ENCODE measurements around the gene PCDH12. TPM values are rescaled to one million over a fixed set of nuclear protein-coding genes. Genes with fewer than 3 reads are reported as not detected.

Gene PCDH12
- total RNA-seq, 1 experiment from 2014 or later: 0.02 TPM

GRCh38 chr5:141913560-141914198 is 44.3 kb downstream of the PCDH12 start:
- ATAC-seq: no peak
- DNase-seq (ENCODE audit: low read depth, low spot score): no peak
- H3K9ac ChIP-seq (ENCODE audit: low read length): no peak overlapping the region
- no peaks in the 10 kb centered on the region for H3K9me2 ChIP-seq (ENCODE audit: insufficient read depth)
- H3K4me1 ChIP-seq (ENCODE audit: control insufficient read depth in 1 of 2, insufficient read depth in 2 of 2, low read length in 2 of 2): peaks cover 0 to 14% of the 10 kb centered on the region in 2 experiments; a peak in 3 of 4 replicates
- no peaks in the 10 kb centered on the region for H3K9me3 ChIP-seq (ENCODE audit: control insufficient read depth in 1 of 2, insufficient read depth in 1 of 2, low read depth in 1 of 2, low read length in 2 of 2)
- BruUV-seq (replicated peaks): no TSS peak
- no peak overlapping the region for H3K27ac ChIP-seq (ENCODE audit: low read depth, low read length)
- no peaks in the 10 kb centered on the region for H4K20me1 ChIP-seq (ENCODE audit: insufficient read depth)
- ChIA-PET RAD21 (ENCODE audit: low non-redundant PET in 1 of 2, low total read pairs in 2 of 2, uncharacterized antibody in 2 of 2, unreplicated experiment in 2 of 2) (no interaction called here), CTCF (interaction anchor here (1.1 kb wide), 1 partner anchor 10 kb away, joined by 3 read pairs; the partner anchor contains the start of gene DELE1), POLR2A (no interaction called here)
- no peaks in the 10 kb centered on the region for H3K36me3 ChIP-seq (ENCODE audit: control insufficient read depth in 1 of 2, insufficient read depth in 2 of 2, low read length in 2 of 2)
- H3K27me3 ChIP-seq (ENCODE audit: insufficient read depth, low read length): no peaks in the 10 kb centered on the region
- no peak for TF ChIP-seq YY1 (IDR thresholded peaks at IDR 0.05; ENCODE audit: extremely low read depth, insufficient replicate concordance, low read depth, low read length)
- TF ChIP-seq SP1 (IDR thresholded peaks at IDR 0.05; ENCODE audit: low read depth): no peak
- TF ChIP-seq RAD21 (IDR thresholded peaks at IDR 0.05; ENCODE audit: low read depth): no peak
- no peaks in the 10 kb centered on the region for H3K79me2 ChIP-seq (ENCODE audit: insufficient read depth, low read length)
- H2AFZ ChIP-seq (ENCODE audit: low read depth, low read length, poor library complexity, severe bottlenecking): no peak overlapping the region
- H3K4me3 ChIP-seq (replicated peaks in 1 of 2; ENCODE audit: low read depth in 1 of 2, low read length in 2 of 2): peak overlapping the region in 1 of 2 experiments; percentile 18; a peak in 1 of 4 replicates
- peak overlapping the region; percentile 48 for H3K4me2 ChIP-seq (ENCODE audit: low read length)
- intact Hi-C loops (cut with micrococcal nuclease): no loop called here

GRCh38 chr5:141910271-141910673 is 47.7 kb downstream of the PCDH12 start:
- ChIA-PET CTCF (no interaction called here), POLR2A (no interaction called here), RAD21 (ENCODE audit: low non-redundant PET in 1 of 2, low total read pairs in 2 of 2, uncharacterized antibody in 2 of 2, unreplicated experiment in 2 of 2) (no interaction called here)
- Histone ChIP-seq H3K36me3 (ENCODE audit: control insufficient read depth in 1 of 2, insufficient read depth in 2 of 2, low read length in 2 of 2) (no peaks in the 10 kb centered on the region), H3K9ac (ENCODE audit: low read length) (no peak overlapping the region), H3K79me2 (ENCODE audit: insufficient read depth, low read length) (no peaks in the 10 kb centered on the region), H2AFZ (ENCODE audit: low read depth, low read length, poor library complexity, severe bottlenecking) (no peak overlapping the region), H3K4me3 (replicated peaks in 1 of 2; ENCODE audit: low read depth in 1 of 2, low read length in 2 of 2) (no peak overlapping the region), H3K27ac (ENCODE audit: low read depth, low read length) (no peak overlapping the region), H4K20me1 (ENCODE audit: insufficient read depth) (no peaks in the 10 kb centered on the region), H3K27me3 (ENCODE audit: insufficient read depth, low read length) (no peaks in the 10 kb centered on the region), H3K4me1 (ENCODE audit: control insufficient read depth in 1 of 2, insufficient read depth in 2 of 2, low read length in 2 of 2) (peaks cover 0 to 7% of the 10 kb centered on the region in 2 experiments; a peak in 1 of 4 replicates), H3K9me2 (ENCODE audit: insufficient read depth) (no peaks in the 10 kb centered on the region), H3K9me3 (ENCODE audit: control insufficient read depth in 1 of 2, insufficient read depth in 1 of 2, low read depth in 1 of 2, low read length in 2 of 2) (no peaks in the 10 kb centered on the region), H3K4me2 (ENCODE audit: low read length) (no peak overlapping the region)
- ATAC-seq (no peak), DNase-seq (ENCODE audit: low read depth, low spot score) (no peak)
- intact Hi-C loops (cut with micrococcal nuclease): no loop called here
- no peak for TF ChIP-seq POLR2A (IDR thresholded peaks at IDR 0.05; ENCODE audit: borderline replicate concordance, extremely low read depth, insufficient read depth, insufficient read length)
- no TSS peak for BruUV-seq (replicated peaks)

All from HCT116 (cell line).